ENCODE results near the gene PACS1.
A peak's percentile ranks its signal among the peaks of the same experiment; 100 is the strongest.

The PACS1 gene

DNA sequence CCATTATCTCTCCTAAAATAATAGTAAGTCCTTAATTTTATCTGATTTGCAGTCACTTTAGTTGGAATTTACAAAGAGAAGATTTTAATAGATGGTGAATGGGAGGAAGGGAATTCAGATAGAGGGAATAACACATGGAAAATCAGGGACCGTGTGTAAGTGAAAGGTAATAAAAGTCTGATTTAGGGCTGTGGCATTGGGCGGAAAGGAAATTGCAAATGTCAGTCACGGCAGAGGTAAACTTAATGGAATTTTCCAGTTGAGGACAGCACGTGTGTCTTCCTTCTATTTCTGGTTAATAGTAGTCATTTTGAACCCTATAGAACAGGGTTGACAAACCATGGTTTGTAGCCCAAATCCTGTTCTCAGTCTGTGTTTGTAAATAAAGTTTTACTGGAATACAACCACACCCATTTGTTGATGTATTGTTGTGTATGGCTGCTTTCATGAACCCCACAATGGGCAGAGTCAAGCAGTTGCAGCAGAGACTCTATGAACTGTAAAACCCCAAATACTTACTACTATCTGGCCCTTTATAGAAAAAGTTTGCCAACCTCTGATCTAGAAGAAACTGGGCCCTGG is 34.1 kb downstream of the PACS1 start:
- CTCF ChIA-PET = no interaction called here
- POLR2A ChIA-PET (ENCODE audit: low non-redundant PET) = no interaction called here
- TF ChIP-seq, protein P1, sequence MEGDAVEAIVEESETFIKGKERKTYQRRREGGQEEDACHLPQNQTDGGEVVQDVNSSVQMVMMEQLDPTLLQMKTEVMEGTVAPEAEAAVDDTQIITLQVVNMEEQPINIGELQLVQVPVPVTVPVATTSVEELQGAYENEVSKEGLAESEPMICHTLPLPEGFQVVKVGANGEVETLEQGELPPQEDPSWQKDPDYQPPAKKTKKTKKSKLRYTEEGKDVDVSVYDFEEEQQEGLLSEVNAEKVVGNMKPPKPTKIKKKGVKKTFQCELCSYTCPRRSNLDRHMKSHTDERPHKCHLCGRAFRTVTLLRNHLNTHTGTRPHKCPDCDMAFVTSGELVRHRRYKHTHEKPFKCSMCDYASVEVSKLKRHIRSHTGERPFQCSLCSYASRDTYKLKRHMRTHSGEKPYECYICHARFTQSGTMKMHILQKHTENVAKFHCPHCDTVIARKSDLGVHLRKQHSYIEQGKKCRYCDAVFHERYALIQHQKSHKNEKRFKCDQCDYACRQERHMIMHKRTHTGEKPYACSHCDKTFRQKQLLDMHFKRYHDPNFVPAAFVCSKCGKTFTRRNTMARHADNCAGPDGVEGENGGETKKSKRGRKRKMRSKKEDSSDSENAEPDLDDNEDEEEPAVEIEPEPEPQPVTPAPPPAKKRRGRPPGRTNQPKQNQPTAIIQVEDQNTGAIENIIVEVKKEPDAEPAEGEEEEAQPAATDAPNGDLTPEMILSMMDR (conservative IDR thresholded peaks at IDR 0.05; ENCODE audit: low read depth) = no peak
- no peak for DNase-seq (ENCODE audit: low spot score)
- H3K27ac ChIP-seq = no peak overlapping the region

DNA sequence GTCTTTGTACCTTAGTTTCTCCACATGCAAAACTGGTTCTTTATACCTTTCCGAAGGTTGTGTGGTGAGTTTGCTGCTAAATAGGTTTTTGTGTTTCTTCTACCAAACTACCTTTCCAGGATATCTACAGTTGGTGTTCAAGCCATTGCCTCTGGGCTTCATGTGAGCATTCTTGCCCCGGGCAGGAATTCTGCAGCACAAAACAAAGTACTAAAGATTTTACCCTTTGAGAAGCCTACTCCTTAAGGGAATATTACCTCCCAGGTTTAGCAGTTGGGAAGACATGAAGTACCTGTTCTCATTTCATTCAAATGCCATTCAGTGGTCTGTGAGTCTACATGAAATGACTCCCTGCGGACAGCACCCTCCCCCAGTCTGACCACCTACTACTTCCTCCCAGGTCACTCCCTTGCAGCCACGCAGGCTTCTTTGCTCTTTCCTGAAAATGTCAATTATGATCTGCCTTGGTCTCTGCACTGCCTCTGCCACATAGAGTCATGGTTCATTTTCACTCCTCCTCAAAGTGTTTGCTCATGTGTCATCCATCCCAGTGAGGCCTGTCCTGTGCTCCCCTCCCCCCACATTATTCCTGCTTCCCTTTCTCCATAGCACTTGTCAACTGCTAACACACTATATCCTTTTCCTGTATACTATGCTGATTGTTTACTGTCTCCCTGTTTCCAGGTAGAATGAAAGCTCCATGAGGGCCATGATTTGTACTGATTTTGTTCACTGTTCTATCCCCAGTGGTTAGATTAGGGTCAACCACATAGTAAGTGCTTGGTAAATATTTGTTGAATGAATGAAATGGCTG is 36.9 kb downstream of the PACS1 start:
- POLR2A ChIA-PET (ENCODE audit: low non-redundant PET) = no interaction called here
- no peak for DNase-seq (ENCODE audit: low spot score)
- CTCF ChIA-PET = no interaction called here

DNA sequence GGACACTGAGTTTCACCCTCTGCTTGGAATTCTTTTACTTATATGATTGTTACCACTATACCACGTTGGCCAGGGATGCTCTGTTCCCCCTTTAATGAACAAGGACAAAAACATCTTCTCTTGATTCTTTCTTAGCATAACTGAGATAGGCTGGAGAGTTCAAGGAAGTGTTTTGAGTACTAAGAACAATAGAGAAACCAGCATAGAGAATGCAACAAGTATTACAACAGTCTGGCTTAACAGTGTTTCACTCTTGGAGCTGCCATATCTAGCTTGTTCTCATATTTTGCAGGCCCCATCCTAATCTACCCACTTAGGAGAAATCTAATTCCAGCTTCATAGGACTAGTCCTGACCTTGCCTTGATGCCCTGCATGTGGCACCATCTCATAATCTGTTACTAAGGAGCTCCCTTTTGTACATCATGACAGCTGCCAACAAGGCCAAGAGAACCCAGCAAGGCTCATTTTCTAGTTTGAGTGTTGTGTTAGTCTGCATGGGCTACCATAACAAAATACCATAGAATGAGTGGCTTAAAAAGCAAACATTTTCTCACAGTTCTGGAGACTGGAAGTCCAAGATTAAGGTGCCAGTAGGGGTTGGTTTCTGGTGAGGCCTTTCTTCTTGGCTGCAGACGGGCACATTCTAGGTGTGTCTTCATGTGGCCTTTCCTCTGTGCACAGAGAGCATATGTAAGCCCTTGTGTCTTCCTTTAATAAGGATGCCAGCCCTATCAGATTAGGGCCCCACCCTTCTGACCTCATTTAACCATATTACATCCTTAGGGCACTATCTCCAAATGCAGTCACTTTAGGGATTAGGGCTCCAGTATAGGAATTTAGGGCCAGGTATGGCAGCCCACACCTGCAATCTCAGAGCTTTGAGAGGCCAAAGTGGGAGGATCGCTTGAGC is 37.8 kb downstream of the PACS1 start:
- H3K27ac ChIP-seq = no peak overlapping the region
- ChIA-PET CTCF (no interaction called here), POLR2A (ENCODE audit: low non-redundant PET) (interaction anchor here (0.5 kb wide), 1 partner anchor 27 kb away, joined by 3 read pairs; no protein-coding TSS in a partner anchor)
- TF ChIP-seq, protein P1 (conservative IDR thresholded peaks at IDR 0.05; ENCODE audit: low read depth) = no peak
- DNase-seq (ENCODE audit: low spot score) = no peak

More for the DNA sequence above, 36.9 kb downstream of the PACS1 start:
- TF ChIP-seq, protein P1 (conservative IDR thresholded peaks at IDR 0.05; ENCODE audit: low read depth) = no peak
- H3K27ac ChIP-seq = no peak overlapping the region

DNA sequence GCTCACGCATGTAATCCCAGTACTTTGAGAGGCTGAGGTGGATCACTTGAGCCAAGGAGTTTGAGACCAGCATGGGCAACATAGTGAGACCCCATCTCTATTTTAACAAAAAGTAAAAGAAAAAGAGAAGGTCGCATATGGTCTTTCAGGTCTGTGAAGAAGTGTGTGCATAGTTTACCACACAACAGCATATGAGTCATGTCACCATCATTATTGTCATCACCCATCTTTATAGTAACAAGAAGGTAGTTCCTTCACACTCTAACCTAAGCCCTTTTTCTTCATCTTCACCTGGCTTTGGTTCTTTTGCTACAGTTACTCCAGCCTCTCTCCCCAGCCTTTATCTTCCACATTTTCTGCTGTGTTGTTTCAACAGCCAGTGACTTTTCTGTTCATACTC is 39.2 kb downstream of the PACS1 start:
- ChIA-PET POLR2A (ENCODE audit: low non-redundant PET) (no interaction called here), CTCF (no interaction called here)
- no peak for DNase-seq (ENCODE audit: low spot score)
- TF ChIP-seq, protein P1 (conservative IDR thresholded peaks at IDR 0.05; ENCODE audit: low read depth) = no peak
- no peak overlapping the region for H3K27ac ChIP-seq

DNA sequence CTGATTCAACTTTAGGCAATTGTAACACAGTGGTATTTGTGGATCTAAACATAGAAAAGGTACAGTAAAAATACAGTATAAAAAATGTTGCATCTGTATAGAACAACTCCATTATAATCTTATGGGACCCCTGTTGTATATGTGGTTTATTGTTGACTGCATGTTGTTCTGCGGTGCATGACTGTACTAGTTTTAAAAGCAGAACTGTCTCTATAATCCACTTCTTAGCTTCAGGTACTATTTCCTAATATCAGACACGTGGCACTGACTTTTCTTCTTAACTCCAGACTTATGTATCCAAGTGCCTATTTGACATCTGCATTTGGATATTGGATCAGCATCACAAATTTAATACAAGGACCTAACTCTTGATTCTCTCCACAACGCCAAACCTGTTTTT is 41.1 kb downstream of the PACS1 start:
- CTCF ChIA-PET = no interaction called here
- TF ChIP-seq, protein P1 (conservative IDR thresholded peaks at IDR 0.05; ENCODE audit: low read depth) = no peak
- POLR2A ChIA-PET (ENCODE audit: low non-redundant PET) = no interaction called here
- H3K27ac ChIP-seq = no peak overlapping the region
- DNase-seq (ENCODE audit: low spot score) = no peak

DNA sequence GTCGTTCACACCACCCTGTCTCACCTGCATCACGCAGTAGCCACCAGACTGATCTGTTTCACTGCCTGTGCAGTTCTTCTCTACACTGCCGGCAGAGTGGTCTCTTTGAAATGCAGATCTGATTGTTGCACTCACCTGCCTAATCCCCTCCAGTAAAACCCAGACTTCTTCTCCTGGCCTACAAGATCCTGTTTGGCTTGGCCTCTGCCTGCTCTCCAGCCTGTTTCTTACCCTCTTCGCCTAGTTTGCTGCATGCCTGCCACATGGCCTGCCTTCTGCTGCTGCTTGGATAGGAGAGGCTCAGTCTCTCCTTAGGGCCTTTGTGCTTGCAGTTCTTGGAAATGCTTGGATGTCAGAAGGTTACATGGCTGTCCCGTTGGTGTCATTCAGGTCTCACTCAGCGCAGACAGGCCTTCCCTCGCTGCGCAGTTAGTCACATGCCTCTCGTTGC is 42.0 kb downstream of the PACS1 start:
- DNase-seq (ENCODE audit: low spot score) = no peak
- ChIA-PET POLR2A (ENCODE audit: low non-redundant PET) (no interaction called here), CTCF (no interaction called here)
- peak overlapping the region; percentile 81 for H3K27ac ChIP-seq
- TF ChIP-seq, protein P1 (conservative IDR thresholded peaks at IDR 0.05; ENCODE audit: low read depth) = no peak
